ENCODE data around the gene OGFOD2.

- TF ChIP-seq CTCF (IDR thresholded peaks at IDR 0.05; ENCODE audit: low read length) (no peak), EZH2 (IDR thresholded peaks at IDR 0.05; ENCODE audit: borderline replicate concordance, low read length) (no peak)
These were observed 19.9 kb upstream of the OGFOD2 start for GRCh38 chr12:122955156-122955555.
